Activated CD8-positive, alpha-beta memory T cell treated with anti-CD3 and anti-CD28 coated beads for 36 hours (primary cell): ENCODE data around the gene PDE9A. TPM values are rescaled to one million over a fixed set of nuclear protein-coding genes. Genes with fewer than 3 reads are reported as not detected.
"Not testable (repeated sequence)": the region's sequence is repeated elsewhere in the genome, so short reads cannot be mapped to it uniquely, and the experiment has no call there.

ENCODE experiments used
- CTCF ChIA-PET: fragments of 350-600 bp; sonication (Branson Sonifier 250); formaldehyde crosslinking; loops from one replicate; lab custom pipeline; 2021; ENCODE audit warnings: antibody characterized with exemption; lab: Charles Lee
- POLR2A ChIA-PET: fragments of 350-600 bp; sonication (Branson Sonifier 250); formaldehyde crosslinking; loops from one replicate; lab custom pipeline; 2021; ENCODE audit warnings: antibody characterized with exemption; lab: Charles Lee
- total RNA-seq, 2 experiments: library from RNA; stranded (reverse); gene quantifications; one replicate each; pipeline ENCODE4 v1.2.3, GENCODE V29; 2021

Gene PDE9A
- total RNA-seq, 2 experiments from 2014 or later, result 2.2 to 2.6 TPM

DNA sequence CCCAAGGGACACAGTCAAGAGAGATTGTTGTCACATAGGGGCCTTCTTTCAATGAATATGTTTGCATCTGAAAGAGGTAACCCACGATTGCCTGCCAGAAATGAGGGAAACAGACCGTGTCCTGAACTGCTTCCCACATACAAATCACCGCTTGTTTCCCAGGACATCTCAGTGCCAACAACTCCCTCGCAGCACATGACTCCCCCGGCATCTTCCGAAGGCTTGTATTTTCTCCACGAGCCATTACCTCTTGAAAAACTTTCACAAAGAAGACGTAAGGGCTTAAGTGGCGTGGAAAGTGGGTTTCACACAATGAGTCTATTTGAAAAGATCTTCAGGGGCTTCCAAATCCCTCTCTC, 31.6 kb upstream of the PDE9A start:
- ChIA-PET CTCF (no interaction called here), POLR2A (no interaction called here)

DNA sequence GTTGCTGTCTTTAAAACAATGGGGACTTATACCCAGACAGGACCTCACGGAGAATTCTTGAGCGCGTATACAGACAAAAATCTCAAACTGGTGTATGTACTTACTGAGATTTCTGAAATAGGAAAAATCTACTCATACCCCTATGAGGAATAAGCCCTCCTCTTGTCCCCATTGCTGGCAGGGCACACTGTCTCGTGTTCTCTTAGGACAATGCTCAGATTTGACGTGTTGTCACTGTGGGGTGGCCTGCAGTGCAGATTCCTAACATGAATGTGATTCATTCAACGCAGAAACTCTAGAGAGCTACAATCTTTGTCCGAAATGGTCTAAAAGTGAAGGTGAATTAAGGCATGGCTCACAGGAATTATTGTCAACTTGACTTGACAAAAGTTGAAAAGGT, 31.1 kb upstream of the PDE9A start:
- ChIA-PET POLR2A (no interaction called here), CTCF (no interaction called here)

DNA sequence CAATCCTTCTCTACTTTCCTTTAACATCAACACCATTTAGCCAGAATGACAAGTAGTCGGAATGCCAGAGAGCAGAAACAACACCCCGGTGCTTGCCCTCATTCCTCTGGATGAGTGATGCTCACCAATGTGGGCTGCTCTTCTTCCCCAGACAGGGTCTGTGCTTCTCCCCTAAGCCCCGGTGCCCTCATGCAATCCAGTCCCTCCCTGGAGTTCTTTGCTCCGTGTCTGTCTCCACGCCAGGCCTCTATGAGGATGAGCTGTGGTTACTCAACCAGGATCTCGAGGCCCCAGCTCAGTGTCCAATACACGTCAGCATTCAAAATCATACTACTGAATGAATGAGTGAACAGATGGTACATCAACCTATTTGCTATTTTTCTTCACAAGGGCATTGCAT, 29.7 kb upstream of the PDE9A start:
- CTCF ChIA-PET, result interaction anchor here (1.4 kb wide), 1 partner anchor 39 kb away, joined by 3 read pairs; no protein-coding TSS in a partner anchor

DNA sequence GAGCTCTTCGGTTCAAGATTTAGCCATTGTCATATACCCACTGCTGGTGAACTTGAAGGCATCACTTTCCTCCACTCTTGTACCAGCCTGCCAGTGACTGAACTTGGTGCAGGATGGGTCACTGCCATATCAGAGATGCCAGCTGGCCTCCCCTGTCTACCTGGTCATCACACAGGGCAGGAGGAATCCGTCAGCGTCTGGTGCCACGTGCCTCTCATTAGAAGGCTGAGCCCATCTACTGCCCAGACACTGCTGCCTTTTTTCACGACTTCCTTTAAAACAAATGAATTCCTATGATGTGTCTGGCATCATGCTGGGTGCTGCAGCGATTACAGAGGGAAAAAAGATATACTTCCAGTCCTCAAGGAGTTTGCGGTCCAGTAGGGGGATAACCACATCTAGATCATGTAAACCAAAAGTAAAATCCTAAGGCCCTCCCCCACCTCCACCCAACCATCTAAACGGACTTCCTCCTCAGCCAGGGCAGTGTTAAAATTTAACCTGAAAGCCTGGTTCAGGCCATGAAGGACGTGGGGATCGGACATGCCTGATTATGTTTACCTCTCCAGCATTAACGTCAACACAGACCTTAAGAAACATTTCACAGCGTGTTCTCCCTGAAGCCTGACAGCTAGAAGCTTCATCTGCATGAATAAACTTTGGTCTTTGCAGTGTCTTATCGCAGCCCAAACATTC, 29.2 kb upstream of the PDE9A start:
- ChIA-PET POLR2A (no interaction called here), CTCF (interaction anchor here (1.4 kb wide), 1 partner anchor 40 kb away, joined by 3 read pairs; no protein-coding TSS in a partner anchor)

More for the DNA sequence above, 29.7 kb upstream of the PDE9A start:
- POLR2A ChIA-PET, result no interaction called here

DNA sequence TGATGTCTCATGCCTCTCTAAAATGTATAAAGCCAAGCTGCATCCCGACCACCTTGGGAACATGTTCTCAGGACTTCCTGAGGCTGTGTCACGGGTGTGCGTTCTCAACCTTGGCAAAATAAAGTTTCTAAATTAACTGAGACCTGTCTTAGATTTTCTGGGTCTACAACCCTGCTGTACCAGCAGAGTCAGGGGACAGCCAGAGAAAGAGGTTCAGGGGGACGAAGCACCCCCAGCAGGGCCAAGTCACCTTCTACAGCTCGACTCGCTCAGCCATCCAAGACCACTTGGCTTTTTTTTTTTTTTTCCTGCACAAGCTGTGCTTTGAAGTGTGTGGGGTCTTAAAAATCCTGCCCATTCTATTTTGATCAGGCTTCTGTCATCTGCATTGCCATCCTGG, 28.5 kb upstream of the PDE9A start:
- POLR2A ChIA-PET, result no interaction called here
- CTCF ChIA-PET, result no interaction called here

DNA sequence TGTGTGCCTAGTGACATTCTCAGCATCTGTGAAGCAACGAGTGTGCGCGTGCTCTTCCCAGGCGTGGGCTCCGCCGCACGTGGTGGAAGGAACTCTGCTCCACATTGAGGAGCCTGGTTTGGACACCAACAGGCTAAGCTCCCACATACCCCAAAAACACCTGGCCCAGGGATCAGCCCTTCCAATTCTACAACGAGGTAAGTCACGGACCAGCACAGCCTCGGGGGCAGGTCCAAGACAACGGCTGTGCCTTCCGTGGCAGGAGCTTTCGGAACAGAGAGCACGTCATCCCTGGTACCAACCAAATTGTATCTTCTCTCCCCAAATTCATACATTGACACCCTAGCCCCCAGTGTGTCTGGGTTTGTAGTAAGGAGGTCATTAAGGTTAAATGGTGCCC, 27.2 kb upstream of the PDE9A start:
- CTCF ChIA-PET, result no interaction called here
- POLR2A ChIA-PET, result no interaction called here

DNA sequence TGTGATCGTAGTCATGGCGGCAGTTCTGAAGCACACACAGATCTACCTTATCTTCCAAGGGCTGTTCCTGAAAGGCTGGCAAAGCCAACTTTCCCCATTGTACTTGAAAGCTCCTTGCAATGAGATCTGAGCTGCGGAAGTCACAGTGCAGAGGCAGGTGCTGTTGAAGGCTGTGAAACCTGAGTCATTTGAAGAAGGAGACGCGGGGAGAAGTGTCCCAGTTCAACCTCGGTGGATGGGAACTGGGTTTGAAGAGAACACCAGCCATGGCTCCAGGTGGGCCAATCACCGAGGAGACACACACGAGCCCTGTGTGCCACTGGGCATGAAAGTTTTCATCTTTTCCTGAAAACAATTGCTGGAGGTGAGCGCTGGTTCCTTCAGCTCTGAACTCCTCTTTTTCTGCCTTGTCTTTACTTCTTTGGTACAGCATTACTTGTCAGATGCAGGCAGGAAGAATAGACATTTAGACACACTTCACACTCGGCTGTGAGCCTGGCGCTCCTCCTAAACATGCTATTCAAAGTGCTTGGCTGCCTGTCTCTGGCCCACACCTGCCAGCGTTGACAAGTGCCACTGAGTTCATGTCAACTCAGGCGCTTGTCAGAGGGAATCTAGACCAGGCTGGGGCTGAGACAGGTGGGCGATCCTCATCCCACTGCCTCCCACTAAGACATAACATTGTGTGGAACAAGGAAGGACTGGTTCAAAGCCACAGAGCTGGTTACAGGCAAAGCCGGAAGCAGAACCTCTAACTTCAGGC, 25.7 kb upstream of the PDE9A start:
- CTCF ChIA-PET, result interaction anchor here (0.7 kb wide), 1 partner anchor 11 kb away, joined by 4 read pairs; no protein-coding TSS in a partner anchor
- POLR2A ChIA-PET, result no interaction called here

DNA sequence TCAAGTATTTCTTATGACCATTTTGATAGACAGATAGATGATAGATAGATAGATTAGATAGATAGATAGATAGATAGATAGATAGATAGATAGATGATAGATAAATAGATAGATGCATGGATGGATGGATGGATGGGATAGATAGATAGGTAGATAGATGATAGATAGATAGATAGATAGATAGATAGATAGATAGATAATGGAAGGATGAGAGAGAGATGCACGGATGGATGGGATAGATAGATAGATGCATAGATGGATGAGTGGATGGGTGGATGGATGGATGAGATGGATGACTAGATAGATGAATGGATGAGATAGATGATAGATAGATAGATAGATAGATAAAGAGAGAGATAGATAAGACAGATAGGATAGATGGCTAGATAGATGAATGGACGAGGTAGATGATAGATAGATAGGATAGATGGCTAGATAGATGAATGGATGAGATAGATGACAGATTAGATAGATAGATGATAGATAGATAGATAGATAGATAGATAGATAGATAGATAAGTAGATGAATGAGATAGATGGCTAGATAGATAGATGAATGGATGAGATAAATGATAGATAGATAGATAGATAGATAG, 24.9 kb upstream of the PDE9A start:
- CTCF ChIA-PET, POLR2A ChIA-PET: not testable (repeated sequence)

DNA sequence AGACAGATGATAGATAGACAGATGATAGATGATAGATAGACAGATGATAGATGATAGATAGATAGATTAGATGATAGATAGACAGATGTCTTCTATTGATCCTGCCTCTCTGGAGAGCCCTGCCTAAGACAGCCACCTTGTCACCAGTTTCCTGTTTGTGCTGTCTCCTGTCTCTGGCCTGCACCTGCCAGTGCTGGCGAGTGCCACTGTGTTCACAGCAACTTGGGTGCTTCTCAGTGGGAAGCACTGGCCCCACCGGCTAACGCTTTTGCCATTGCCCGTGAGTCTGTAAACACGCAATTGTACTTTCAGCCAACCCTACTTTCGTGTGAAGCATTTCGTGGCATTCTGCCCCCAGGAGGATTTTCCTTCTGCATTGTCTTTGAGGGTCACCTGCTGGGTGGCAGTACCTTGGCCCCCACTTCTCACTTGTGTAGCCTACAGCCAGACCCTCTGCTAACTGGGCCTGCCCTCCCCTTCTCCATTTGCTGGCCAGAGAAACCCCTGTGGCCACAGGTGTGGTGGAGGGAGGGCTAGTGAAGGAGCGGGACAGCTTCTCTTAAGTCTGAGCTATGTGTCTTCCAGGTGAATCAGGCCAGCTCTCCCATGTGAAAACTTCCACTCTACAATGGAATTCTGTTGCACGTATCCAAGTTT, 23.4 kb upstream of the PDE9A start:
- CTCF ChIA-PET, result no interaction called here
- POLR2A ChIA-PET, result no interaction called here

DNA sequence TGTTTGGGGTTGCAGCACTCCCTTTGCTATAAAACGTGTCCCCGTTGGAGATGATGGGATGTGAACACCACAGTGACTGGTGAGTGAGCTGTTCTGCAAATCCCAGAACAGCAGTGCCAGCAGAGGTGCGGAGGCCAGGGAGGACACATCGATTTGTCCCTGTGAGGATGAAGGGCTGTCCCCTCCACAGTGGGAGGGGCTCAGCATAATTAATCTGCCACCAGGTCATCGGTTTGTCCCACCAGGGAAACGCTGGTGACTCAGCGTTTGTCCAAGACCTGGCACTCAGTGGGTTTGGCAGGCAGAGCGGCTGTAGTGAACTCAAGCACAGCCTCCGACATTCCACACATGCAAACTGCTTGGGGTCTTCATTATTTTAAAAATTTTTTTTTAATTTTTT, 22.8 kb upstream of the PDE9A start:
- ChIA-PET CTCF (no interaction called here), POLR2A (no interaction called here)

DNA sequence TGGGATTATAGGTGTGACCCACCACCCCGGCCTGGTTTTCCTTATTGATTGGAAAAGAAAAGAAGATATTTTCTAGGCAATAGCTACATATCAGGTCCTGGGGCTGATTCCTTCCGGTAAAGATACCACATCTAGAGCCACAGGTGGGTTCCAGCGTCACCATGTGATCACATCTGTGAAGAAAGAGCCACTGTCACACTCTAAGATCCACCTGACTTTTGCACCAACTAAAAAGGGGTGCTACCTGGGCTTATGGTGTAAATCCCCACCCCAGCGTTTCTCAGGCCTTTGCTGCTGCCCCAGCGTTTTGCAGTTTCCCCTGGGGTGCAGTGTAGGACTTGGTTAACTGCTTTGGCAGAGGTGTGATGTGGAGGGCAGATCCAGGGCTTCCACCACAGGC, 22.3 kb upstream of the PDE9A start:
- ChIA-PET POLR2A (no interaction called here), CTCF (no interaction called here)

DNA sequence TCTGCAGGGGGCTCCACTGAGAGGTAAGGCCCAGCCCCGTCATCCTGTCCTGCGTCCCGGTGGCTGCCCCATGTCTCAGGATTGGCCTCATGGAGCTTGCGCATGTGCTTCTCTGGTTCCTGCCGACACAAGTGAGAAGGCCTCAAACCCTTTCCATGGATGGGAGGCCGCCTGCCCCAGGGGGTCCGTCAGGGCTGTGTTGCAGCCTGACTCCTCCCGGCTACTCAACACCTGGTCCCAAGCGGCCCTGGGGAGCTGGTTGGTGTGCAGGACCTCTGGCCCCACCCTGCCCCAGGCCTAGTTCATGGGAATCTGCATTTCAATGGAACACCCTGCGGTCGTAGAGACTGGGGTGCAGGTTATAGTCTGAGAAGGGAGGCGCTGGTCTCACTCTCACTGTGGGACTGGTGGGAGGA, 21.1 kb upstream of the PDE9A start:
- ChIA-PET CTCF (no interaction called here), POLR2A (interaction anchor here (0.7 kb wide), 1 partner anchor 39 kb away, joined by 3 read pairs; no protein-coding TSS in a partner anchor)

DNA sequence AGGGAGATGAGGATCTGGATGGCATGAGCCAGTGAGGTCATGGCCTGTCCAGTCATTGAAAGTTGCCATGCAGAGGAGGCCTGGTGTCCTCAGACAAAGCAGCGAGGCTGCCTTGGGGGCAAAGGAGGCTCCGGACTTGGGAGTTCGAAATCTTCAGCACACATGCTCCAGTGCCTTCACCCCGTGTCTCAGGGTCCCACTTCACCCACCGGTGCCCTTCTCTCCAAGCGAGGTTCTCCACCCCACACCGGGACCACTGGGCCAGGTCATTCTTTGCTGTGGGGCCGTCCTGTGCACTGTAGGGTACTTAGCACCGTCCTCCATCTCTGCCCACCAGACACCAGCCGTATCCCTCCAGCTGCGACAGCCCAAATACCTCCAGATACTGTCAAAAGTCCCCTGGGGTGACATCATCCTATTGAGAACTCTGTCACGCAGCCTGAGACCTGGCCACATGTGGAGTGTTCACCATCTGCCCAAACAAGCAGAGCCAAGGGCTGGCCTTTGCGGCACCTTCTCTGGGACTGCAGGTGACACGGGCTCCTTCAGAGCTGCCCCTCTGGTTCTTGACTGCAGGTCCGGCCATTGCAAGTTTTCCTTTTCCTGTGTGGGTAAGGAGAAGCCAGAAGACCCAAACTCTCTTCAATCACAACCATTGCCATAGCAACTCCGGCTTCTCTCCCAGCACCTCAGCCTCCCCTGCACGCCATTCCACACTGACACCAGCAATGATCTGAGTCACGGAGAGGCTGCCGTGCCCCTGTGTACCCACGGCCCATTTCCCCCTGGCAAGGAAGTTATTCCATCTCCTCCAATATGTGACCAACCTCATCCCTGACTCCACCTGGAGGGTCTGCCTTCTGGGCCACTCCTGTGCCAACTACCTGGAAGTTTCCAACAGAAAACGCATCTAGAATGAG, 20.4 kb upstream of the PDE9A start:
- POLR2A ChIA-PET, result interaction anchor here (0.7 kb wide), 1 partner anchor 38 kb away, joined by 3 read pairs; no protein-coding TSS in a partner anchor
- CTCF ChIA-PET, result no interaction called here

DNA sequence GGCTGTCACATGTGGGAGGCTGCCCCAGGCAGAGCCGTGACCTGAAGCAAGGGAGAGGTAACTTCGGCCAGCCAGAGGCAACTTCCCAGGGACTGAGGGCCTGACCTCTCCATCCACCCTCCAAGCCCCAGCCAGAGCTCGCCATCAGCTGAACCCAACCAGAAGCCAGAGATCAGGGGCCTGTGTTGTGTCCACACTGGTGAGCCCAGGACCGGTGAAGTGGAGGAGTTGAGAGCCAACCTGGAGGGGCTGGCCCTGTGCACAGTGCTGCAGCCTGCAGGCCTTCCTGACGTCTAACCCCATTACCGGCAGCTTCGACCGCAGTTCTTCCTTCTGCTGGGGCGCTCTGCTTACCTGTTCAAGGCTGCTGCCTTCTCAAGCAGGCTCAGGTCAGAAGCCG, 19.6 kb upstream of the PDE9A start:
- ChIA-PET CTCF (no interaction called here), POLR2A (no interaction called here)

DNA sequence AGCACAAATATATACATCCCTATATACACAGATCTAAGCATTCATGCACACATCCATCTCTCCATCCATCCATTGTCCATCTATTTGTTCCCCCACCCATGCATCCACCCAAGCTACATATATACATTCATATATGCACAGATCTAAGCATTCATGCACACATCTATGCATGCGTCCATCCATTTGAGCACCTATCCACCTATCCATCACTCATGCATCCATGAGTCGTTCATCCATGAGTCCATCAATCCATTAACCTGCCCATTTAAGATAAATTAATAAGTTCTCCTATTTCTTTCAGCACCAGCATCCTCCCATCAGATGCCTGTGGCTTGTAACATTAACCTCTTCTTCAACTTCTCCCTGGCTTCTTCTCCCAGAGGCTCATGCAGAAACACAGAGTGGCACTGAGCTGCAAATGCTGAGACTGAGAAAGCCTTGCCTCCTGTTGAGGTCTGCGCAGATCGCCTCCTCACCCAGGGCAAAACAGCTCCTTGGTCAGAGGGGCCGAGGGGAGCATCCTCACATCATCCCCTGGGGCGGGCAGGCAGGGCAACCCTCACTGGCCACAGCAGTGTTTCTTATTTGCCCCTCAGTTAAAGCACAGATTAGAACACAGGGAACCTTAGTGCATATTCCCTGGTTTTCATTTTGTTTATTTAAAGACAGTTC, 17.4 kb upstream of the PDE9A start:
- ChIA-PET CTCF (no interaction called here), POLR2A (no interaction called here)

DNA sequence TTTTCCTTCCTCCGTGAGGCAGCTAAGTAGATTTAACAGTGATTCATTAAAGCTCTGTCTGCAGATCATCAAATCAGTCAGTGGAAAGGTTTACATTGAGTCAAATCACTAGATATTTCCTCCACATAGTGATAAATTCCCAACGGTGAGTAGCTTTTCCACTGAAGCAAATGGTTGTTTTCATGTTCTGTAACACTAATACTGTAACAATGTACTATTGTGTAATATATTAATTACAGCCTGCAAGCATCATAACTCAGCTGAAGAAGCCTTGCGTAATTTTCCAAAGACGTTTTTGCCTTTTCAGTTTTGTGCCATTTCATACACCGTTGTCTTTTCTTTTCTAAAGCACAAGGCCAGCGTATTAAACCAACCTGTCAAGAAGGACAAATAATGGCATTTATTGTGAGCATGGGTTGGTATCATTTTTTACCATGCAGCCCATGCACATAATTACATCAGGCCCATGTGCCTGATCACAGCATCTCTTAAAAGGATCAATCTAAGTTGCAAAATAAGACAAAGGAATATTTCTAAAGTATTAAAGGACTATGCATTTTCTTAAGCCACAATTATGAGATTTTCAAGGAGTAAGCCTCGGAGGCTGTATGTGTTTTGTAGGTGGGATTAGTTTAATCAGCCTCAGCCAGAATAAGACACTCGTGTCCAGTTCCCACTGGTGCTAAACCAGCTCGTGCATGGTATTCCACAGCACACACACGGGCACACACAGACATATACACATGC, 16.7 kb upstream of the PDE9A start:
- ChIA-PET POLR2A (no interaction called here), CTCF (no interaction called here)

DNA sequence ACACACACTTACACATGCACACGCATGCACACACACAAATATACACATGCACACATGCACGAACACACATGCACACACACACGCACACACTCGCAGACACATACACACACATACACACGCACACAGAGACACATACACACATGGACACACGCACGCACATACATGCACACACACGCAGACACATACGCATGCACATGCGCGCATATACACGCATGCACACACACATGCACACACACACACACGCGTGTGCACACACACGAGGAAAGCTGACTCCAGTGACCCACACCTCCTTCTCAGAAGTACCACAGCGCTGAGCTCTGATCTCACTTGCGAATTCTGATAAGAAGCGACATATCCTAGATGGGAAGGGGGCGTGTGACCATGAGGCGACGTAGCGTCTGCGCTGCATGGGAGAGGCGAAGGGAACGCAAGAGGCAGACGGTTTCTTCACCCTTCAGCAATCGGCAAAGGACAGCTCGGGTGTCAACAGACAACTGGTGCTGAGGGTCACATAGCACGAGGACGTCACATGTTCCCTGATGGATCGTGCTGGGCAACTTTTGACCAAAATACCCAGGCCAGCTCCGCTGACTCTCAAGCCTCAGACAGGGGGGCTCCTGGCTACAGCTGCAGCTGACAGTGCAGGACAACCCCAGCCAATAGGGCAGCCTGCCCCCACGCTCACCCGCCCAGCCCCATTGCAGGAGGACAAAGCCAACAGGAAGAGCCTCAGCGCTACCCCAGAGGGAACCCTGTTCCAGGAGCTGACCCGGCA, 16.0 kb upstream of the PDE9A start:
- CTCF ChIA-PET, result no interaction called here
- POLR2A ChIA-PET, result no interaction called here
